Measurements from ENCODE around the gene TANGO6.

GRCh38 chr16:69119536-69119935, 276.2 kb downstream of the TANGO6 start:
- no peak for TF ChIP-seq CTCF (conservative IDR thresholded peaks at IDR 0.05; ENCODE audit: low read length)
- TF ChIP-seq EZH2phosphoT487 (IDR thresholded peaks at IDR 0.05; ENCODE audit: borderline replicate concordance, low read depth, low read length) = no peak
